AG04449 (cell line): ENCODE results near the gene XNDC1N.
"Not testable (repeated sequence)": the region's sequence is repeated elsewhere in the genome, so short reads cannot be mapped to it uniquely, and the experiment has no call there.

Experiments
- CTCF ChIA-PET: fragments of 350-600 bp; formaldehyde crosslinking; extraction: SDS; loops from one replicate; lab custom pipeline; 2021; ENCODE audit warnings: antibody characterized with exemption; lab: Yijun Ruan, JAX
- POLR2A ChIA-PET: fragments of 400-600, 350-600 bp; formaldehyde crosslinking; extraction: SDS; loops from one replicate; lab custom pipeline; 2020; ENCODE audit warnings: antibody characterized with exemption, inconsistent platforms; lab: Yijun Ruan, JAX
- DNase-seq: peaks from one replicate; pipeline ENCODE4 v3.0.0-alpha.2; 2010; ENCODE audit warnings: low read depth, low spot score
- H3K4me3 ChIP-seq: 2 replicates; pipeline ENCODE4 v1.5.1; 2011; ENCODE audit warnings: low read depth, mild to moderate bottlenecking, control low read depth, low read length
- TF ChIP-seq, protein P1 (sequence below): IDR thresholded peaks from one replicate; pipeline ENCODE4 v1.5.1; 2011; ENCODE audit warnings: mild to moderate bottlenecking, moderate library complexity, low read length, control low read depth, inconsistent platforms; ENCODE audit not compliant: insufficient read depth; ENCODE audit errors: missing control alignments

Gene XNDC1N

GRCh38 chr11:71929491-71929890 is 1.1 kb upstream of the XNDC1N start:
- peak overlapping the region; percentile 98 for H3K4me3 ChIP-seq
- POLR2A ChIA-PET: interaction anchor here (0.6 to 1.1 kb wide), 2 partner anchors 16 to 72 kb away, joined by 3 read pairs; no protein-coding TSS in a partner anchor
- DNase-seq: no peak
- CTCF ChIA-PET: interaction anchor here (0.6 to 4.1 kb wide), 5 partner anchors 10 to 501 kb away, joined by 3 to 21 read pairs (median 6); no protein-coding TSS in a partner anchor
- TF ChIP-seq, protein P1, sequence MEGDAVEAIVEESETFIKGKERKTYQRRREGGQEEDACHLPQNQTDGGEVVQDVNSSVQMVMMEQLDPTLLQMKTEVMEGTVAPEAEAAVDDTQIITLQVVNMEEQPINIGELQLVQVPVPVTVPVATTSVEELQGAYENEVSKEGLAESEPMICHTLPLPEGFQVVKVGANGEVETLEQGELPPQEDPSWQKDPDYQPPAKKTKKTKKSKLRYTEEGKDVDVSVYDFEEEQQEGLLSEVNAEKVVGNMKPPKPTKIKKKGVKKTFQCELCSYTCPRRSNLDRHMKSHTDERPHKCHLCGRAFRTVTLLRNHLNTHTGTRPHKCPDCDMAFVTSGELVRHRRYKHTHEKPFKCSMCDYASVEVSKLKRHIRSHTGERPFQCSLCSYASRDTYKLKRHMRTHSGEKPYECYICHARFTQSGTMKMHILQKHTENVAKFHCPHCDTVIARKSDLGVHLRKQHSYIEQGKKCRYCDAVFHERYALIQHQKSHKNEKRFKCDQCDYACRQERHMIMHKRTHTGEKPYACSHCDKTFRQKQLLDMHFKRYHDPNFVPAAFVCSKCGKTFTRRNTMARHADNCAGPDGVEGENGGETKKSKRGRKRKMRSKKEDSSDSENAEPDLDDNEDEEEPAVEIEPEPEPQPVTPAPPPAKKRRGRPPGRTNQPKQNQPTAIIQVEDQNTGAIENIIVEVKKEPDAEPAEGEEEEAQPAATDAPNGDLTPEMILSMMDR: no peak

DNA sequence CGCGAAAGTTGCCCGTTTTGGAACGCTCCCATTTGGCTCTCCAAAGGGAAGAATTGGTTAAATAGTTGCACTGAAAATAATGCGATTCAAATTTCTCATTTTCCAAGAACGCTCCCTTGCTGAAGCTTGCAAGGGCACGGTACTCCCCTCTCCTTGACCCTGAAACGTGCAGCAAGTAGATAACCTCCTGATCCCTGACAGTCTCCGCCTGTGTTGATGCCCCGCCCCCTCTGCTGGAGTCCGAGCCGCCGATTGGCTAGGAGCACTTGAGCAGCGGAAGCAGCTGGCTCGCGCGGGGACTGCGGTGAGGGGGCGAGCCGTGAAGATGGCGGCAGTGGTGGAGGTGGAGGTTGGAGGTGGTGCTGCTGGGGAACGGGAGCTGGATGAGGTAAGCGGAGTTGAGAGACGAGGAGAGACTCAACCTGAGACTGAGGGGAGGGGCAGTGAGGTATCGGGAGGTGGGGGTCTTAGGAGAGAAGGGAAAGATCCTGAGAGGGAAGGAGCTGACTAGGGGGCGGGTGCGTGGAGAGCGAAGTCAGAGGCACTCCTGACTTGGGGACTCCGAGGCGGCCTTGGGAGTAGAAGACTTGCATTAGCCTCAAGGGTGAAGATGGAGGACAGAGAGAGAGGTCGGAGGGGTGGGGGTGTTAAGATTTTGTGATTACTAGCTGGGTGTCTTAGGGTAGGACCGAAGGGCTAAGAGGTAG is 496 bp upstream of the XNDC1N start, which contains the start of gene RNF121:
Gene RNF121 (plus strand): TSS at position 310 of the 707 bp plus-strand sequence. CDS start 16 bp downstream, at position 326.
- DNase-seq: no peak
- TF ChIP-seq, protein P1: no peak
- ChIA-PET POLR2A (interaction anchor here (0.6 to 1.2 kb wide), 4 partner anchors 15 to 72 kb away, joined by 3 to 5 read pairs (median 3); no protein-coding TSS in a partner anchor), CTCF (interaction anchor here (0.6 to 4.1 kb wide), 7 partner anchors 9 to 502 kb away, joined by 3 to 21 read pairs (median 6); no protein-coding TSS in a partner anchor)
- peak within 1 kb of the TSS; percentile 98 for H3K4me3 ChIP-seq

GRCh38 chr11:71917646-71918140 is 10.7 kb downstream of the XNDC1N start:
- TF ChIP-seq, protein P1: no peak
- ChIA-PET CTCF (no interaction called here), POLR2A (interaction anchor here (0.7 kb wide), 1 partner anchor 421 kb away, joined by 3 read pairs; no protein-coding TSS in a partner anchor)
- no peak for DNase-seq
- H3K4me3 ChIP-seq: no peak overlapping the region

- ChIA-PET CTCF (no interaction called here), POLR2A (no interaction called here)
- no peak for DNase-seq
- TF ChIP-seq, protein P1: no peak
- no peak overlapping the region for H3K4me3 ChIP-seq
These were observed 13.7 kb downstream of the XNDC1N start for GRCh38 chr11:71914617-71915189.

GRCh38 chr11:71913756-71914526 is 14.5 kb downstream of the XNDC1N start:
- POLR2A ChIA-PET: interaction anchor here (0.6 kb wide), 1 partner anchor 15 kb away, joined by 3 read pairs; no protein-coding TSS in a partner anchor
- CTCF ChIA-PET: no interaction called here

DNA sequence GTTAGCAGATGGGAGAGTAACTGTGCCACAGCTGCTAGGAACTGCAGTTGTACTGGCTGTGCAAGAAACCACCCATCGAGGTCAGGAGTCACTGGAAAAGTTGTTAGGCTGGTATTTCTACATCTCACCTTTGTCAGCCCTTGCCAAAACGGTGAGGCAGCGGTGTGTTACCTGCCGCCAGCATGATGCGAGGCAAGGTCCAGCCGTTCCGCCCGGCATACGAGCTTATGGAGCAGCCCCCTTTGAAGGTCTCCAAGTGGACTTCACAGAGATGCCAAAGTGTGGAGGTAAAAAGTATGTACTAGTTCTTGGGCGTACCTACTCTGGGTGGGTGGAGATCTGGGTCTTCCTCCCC is 16.4 kb downstream of the XNDC1N start:
- H3K4me3 ChIP-seq, DNase-seq, POLR2A ChIA-PET, CTCF ChIA-PET: not testable (repeated sequence)

More at GRCh38 chr11:71913756-71914526, 14.5 kb downstream of the XNDC1N start:
- DNase-seq: no peak
- H3K4me3 ChIP-seq: no peak overlapping the region
- TF ChIP-seq, protein P1: no peak

DNA sequence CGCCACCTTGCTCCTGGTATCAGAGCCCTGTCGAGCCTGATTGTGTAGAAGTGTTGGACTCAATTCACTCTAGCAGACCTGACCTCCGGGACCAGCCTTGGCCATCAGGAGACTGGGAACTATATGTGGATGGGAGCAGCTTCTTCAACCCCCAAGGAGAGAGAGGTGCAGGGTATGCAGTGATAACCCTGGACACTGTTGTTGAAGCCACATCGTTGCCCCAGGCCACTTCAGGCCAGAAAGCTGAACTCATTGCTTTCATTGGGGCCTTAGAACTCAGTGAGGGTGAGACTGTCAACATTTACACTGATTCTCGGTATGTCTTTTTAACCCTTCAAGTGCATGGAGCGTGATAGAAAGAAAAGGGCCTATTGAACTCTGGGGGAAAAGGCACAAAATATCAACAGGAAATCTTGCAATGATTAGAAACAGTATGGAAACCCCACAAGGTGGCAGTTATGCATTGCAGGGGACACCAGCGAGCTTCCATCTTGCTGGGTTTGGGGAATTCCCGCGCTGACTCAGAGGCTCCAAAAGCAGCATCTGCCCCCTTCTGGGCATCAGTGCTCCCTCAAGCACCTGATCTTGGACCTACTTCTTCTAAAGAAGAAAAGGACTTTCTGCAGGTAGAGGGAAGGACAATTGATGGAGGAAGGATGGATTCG is 16.9 kb downstream of the XNDC1N start:
- H3K4me3 ChIP-seq, POLR2A ChIA-PET, DNase-seq, CTCF ChIA-PET: not testable (repeated sequence)

DNA sequence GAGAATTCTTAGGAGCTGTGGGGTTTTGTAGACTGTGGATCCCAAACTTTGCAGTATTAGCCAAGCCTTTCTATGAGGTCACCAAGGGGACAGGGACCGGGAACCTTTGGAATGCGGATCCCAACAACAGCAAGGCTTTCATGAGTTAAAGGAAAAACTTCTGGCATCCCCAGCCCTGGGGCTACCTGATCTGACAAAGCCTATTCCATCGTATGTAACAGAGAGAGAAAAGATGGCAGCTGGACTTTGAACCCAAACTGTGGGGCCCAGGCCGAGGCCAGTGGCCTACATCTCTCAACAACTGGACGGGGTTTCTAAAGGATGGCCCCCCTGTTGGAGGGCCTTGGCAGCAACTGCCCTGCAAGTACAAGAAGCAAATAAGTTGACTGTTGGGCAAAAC is 17.6 kb downstream of the XNDC1N start:
- H3K4me3 ChIP-seq, CTCF ChIA-PET, DNase-seq, POLR2A ChIA-PET: not testable (repeated sequence)
